Small intestine (tissue), 7 donors: Measurements from ENCODE around the gene ACOX3. TPM values are rescaled to one million over a fixed set of nuclear protein-coding genes. Genes with fewer than 3 reads are reported as not detected.
"Not testable (repeated sequence)": the region's sequence is repeated elsewhere in the genome, so short reads cannot be mapped to it uniquely, and the experiment has no call there.

ENCODE experiments used
- DNase-seq, 2 donors: peaks; one replicate each; pipeline versions ENCODE4 v3.0.0 to v3.0.0-alpha.2; 2013
- FAIRE-seq: peaks from 2 replicates; lab custom pipeline; 2012; peaks lifted over from hg19 to GRCh38; lab: Jason Lieb, UNC
- H3K27ac ChIP-seq, 3 donors: one replicate each; pipeline ENCODE4 v1.5.1; 2013; ENCODE audit warnings: low read length in 2 of 3, mild to moderate bottlenecking in 2 of 3, control low read depth in 1 of 3, inconsistent platforms in 1 of 3, low read depth in 1 of 3, moderate library complexity in 1 of 3
- H3K27me3 ChIP-seq, 3 donors: one replicate each; pipeline ENCODE4 v1.6.1; 2013; ENCODE audit warnings: low read length in 3 of 3, inconsistent platforms in 1 of 3; ENCODE audit not compliant: control insufficient read depth in 3 of 3, insufficient read depth in 3 of 3
- H3K36me3 ChIP-seq, 3 donors: one replicate each; pipeline ENCODE4 v1.6.1; 2013; ENCODE audit warnings: low read length in 3 of 3, inconsistent platforms in 1 of 3, low read depth in 1 of 3, mild to moderate bottlenecking in 1 of 3, moderate library complexity in 1 of 3; ENCODE audit not compliant: control insufficient read depth in 3 of 3, insufficient read depth in 2 of 3
- H3K4me1 ChIP-seq, 3 donors: one replicate each; pipeline ENCODE4 v1.6.1; 2013; ENCODE audit warnings: low read length in 2 of 3, inconsistent platforms in 1 of 3, low read depth in 1 of 3, mild to moderate bottlenecking in 1 of 3, moderate library complexity in 1 of 3; ENCODE audit not compliant: control insufficient read depth in 3 of 3, insufficient read depth in 2 of 3
- H3K4me3 ChIP-seq, 3 donors: one replicate each; pipeline ENCODE4 v1.5.1; 2013; ENCODE audit warnings: low read length in 3 of 3, control low read depth in 1 of 3, inconsistent platforms in 1 of 3, low read depth in 1 of 3, mild to moderate bottlenecking in 1 of 3, moderate library complexity in 1 of 3
- H3K9me3 ChIP-seq, 2 donors: one replicate each; pipeline ENCODE4 v1.6.1; 2013; ENCODE audit warnings: low read depth in 1 of 2, low read length in 1 of 2; ENCODE audit not compliant: control insufficient read depth in 2 of 2, insufficient read depth in 1 of 2
- WGBS, 3 donors: extraction: QIAGEN DNeasy Blood & Tissue Kit; methylation state at CpG; one replicate each; pipeline ENCODE4 v1.1.7; 2013; 5-methylcytosine and 5-hydroxymethylcytosine counted together
- polyA plus RNA-seq, 4 donors: library from polyadenylated mRNA; stranded (reverse) in 3 of 4; unstranded in 1 of 4; fragments of 200-250 nt in 3 of 4; fragments of 120-200 nt in 1 of 4; gene quantifications; one replicate each; pipeline versions ENCODE4 v1.2.1 to v1.2.3, GENCODE V29; 2013
- donor health status: healthy with polysubstance abuse.
- donor health status: control.
- donor health status: control.
- donor health status: Bipolar disorder and iron deficiency.
- donor health status: healthy.

The ACOX3 gene
- polyA plus RNA-seq, 4 donors = 15.2 to 31.1 (median 23.6) TPM

DNA sequence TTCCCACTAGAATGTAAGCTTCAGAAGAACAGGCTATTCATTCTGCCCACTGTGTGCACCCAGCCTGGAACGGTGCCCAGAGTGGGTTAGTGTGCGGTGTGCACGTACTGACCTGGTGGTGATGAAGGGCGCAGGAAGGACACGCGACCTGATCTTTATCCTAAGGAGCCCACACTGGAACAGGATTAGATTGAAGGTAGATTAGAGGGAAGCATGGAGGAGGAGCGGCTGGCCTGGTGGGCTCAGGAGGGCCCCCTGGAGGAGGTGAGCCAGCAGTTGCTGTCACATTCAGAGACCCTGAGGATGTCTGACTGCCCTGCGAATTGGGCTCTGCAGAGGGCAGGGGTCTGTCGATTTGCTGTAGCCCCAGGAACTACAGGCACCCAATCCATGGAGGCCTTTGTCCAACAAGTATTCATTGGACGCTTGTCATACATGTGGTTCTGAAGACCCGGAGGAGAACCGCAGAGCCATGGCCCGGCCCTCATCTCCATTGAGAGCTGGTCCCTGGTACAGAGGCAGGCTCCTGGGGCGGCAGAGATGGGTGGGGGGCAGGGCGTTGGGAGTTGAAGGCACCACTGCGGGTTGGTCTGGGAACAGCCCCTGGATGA, 97.8 kb downstream of the ACOX3 start:
- 84 to 85% (median 85%) methylated on average over 16 of the region's 16 CpGs for WGBS, 3 donors
- FAIRE-seq (no peak), DNase-seq (no peak)
- Histone ChIP-seq H3K27ac (peak overlapping the region in 1 of 3 donors; percentile 40), H3K27me3 (no peaks in the 10 kb centered on the region), H3K4me3 (no peak overlapping the region), H3K4me1 (peaks cover 0 to 6% (median 0%) of the 10 kb centered on the region in 3 donors), H3K9me3 (no peaks in the 10 kb centered on the region), H3K36me3 (no peaks in the 10 kb centered on the region)

DNA sequence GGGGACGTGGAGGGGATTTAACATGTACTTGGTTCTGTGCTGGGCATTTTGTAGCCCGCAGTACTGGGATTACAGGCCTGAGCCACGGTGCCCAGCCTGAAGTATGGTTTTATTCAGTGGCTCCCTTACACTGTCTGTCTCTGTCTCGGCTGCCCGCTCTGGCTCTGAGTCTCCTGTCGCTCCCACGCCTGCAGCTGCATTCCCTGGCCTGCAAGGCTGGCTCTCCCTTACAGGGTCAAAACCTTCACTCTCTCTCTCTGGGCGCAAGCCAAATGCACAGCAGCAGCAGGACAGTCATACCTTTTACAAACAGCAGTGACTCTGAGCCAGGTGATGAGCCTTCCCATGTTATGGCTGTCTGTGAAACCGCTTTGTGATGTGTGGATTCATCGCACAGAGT, 98.8 kb downstream of the ACOX3 start:
- 80 to 96% (median 89%) methylated on average over 10 of the region's 10 CpGs for WGBS, 3 donors
- Histone ChIP-seq H3K4me3 (no peak overlapping the region), H3K9me3 (peaks cover 0 to 1% of the 10 kb centered on the region in 2 donors), H3K36me3 (no peaks in the 10 kb centered on the region), H3K27ac (peak overlapping the region in 1 of 3 donors; percentile 27), H3K27me3 (no peaks in the 10 kb centered on the region), H3K4me1 (peaks cover 0 to 6% (median 0%) of the 10 kb centered on the region in 3 donors)
- DNase-seq = no peak
- no peak for FAIRE-seq

DNA sequence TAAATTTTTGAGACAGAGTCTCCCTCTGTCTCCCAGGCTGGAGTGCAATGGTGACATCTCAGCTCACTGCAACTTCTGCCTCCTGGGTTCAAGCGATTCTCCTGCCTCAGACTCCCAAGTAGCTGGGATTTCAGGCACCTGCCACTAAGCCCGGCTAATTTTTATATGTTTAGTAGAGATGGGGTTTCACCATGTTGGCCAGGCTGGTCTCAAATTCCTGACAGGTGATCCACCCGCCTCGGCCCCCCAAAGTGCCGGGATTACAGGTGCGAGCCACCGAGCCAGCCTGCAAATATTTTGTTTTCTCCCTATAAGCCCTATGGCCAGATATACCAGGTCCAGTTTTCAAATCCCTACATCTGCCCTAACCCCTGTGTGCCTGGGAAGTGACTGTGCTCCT, 99.2 kb downstream of the ACOX3 start:
- H3K9me3 ChIP-seq, H3K4me3 ChIP-seq, H3K36me3 ChIP-seq, FAIRE-seq, H3K4me1 ChIP-seq, H3K27me3 ChIP-seq, DNase-seq: not testable (repeated sequence)
- WGBS, 3 donors = 81 to 88% (median 85%) methylated on average over 7 of the region's 7 CpGs
- peak overlapping the region in 1 of 3 donors; percentile 27 for H3K27ac ChIP-seq

DNA sequence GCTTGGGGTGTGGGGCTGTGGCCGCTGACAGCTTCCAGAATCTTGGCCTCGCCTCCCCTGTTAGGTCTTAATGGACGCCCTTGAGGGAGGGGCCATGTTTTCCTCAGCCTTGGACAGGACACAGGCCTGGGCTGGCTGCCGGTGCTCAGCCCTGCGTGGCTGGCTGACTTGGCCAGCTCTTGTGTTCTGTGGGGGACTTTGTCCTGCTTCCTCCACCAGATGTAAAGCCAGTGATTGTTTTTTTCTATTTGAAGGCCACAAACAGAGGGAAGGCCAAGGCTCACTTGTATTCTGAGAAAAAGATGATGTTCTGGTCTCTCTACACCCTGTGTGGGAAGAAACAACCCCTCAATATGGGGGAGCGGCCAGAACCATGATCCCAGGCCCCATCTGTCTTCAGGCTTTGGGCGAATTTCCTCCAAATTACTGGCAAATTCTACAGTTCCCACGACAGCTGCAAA, 99.7 kb downstream of the ACOX3 start:
- Histone ChIP-seq H3K27ac (peak overlapping the region in 2 of 3 donors; percentile 17 to 25), H3K9me3 (peaks cover 0 to 4% of the 10 kb centered on the region in 2 donors), H3K4me1 (peaks cover 0 to 6% (median 0%) of the 10 kb centered on the region in 3 donors), H3K4me3 (no peak overlapping the region), H3K36me3 (no peaks in the 10 kb centered on the region), H3K27me3 (no peaks in the 10 kb centered on the region)
- 38 to 52% (median 52%) methylated on average over 8 of the region's 8 CpGs for WGBS, 3 donors
- peak; percentile 3 to 19 for DNase-seq
- FAIRE-seq = no peak

DNA sequence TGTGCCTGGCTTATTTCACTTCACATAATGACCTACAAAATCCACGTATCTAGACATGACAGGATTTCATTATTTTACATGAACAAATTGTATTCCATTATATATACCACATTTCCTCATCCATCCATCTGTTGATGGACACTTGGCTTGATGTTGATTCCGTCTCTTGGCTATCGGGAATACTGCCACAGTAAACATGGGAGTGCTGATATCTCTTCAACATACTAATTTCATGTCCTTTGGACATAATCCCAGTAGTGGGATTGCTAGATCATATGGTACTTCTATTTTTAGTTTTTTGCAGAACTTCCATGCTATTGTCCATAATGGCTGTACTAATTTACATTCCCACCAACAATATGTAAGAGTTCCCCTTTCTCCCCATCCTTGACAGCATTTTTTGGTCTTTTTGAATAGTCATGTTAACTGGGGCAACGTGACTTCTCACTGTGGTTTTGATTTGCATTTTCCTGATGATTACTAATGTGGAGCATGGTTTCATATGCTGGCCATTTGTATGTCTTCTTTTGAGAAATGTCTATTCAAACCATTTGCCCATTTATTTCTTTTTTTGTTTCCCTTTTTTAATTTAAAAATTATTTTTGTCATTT, 102.1 kb downstream of the ACOX3 start:
- WGBS, 3 donors = 58 to 66% (median 62%) methylated on average over 4 of the region's 4 CpGs
- Histone ChIP-seq H3K9me3 (peaks cover 0 to 4% of the 10 kb centered on the region in 2 donors), H3K4me3 (no peak overlapping the region), H3K27ac (no peak overlapping the region), H3K4me1 (peaks cover 0 to 2% (median 0%) of the 10 kb centered on the region in 3 donors), H3K27me3 (no peaks in the 10 kb centered on the region), H3K36me3 (no peaks in the 10 kb centered on the region)
- no peak for FAIRE-seq
- no peak for DNase-seq

DNA sequence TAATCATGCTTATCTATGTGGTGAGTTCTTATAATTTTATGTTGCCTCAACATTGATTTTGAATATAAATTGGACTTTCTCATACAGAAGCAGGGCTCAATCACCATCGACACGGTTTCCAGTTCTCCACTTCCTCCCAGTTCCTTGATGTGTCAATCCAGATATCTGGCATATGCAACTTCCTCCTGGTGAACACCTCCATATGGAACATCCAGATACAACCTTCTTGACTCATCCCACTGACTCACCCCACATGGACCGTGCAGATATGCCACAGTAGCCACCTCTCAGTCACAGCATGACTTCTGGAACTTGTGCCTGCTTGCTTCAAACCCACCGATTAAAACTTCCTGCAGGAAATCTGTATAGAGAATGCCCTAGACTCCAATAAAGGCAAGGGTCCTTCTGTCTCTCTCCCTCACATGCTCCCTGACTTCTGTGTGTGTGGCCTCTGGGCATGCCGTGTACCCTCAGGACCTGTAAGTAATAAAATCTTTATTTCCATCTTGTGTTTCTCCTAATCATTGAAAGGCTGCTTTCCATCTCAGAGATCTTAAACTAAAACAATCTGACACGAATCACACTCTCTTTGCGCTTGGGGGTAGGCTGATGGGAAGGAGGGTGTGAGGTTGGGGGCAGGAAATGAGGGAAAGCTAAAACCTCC, 104.0 kb downstream of the ACOX3 start:
- no peak overlapping the region for H3K4me3 ChIP-seq
- no peak for FAIRE-seq
- DNase-seq = no peak
- peaks cover 0 to 2% (median 0%) of the 10 kb centered on the region in 3 donors for H3K27me3 ChIP-seq
- H3K9me3 ChIP-seq = peaks cover 0 to 4% of the 10 kb centered on the region in 2 donors
- no peak overlapping the region for H3K27ac ChIP-seq
- H3K4me1 ChIP-seq = no peaks in the 10 kb centered on the region
- no peaks in the 10 kb centered on the region for H3K36me3 ChIP-seq
- WGBS, 3 donors = 78 to 84% (median 84%) methylated on average over 7 of the region's 7 CpGs

DNA sequence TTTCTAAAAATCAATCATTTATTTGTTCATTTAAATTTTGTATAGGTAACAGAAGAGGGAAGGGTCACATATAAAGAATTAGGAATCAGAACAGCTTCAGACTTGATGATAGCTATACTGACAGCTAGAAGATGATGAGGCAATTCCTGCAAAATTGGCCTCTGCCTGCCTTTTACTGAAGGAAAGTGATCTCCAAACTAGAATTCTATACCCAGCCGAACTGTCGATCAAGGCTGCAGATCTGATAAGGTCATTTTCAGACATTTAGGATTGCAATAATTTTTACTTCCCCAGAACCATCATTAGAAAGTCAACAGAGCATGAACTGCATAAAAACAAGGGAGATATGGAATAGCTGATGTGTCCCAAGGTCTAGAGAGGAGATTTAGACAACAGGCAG, 104.7 kb downstream of the ACOX3 start:
- no peak overlapping the region for H3K27ac ChIP-seq
- H3K9me3 ChIP-seq = peaks cover 0 to 4% of the 10 kb centered on the region in 2 donors
- no peak for FAIRE-seq
- 96 to 100% (median 97%) methylated on average over 2 of the region's 2 CpGs for WGBS, 3 donors
- peaks cover 0 to 2% (median 0%) of the 10 kb centered on the region in 3 donors for H3K27me3 ChIP-seq
- no peak overlapping the region for H3K4me3 ChIP-seq
- DNase-seq = no peak
- no peaks in the 10 kb centered on the region for H3K4me1 ChIP-seq
- no peaks in the 10 kb centered on the region for H3K36me3 ChIP-seq

DNA sequence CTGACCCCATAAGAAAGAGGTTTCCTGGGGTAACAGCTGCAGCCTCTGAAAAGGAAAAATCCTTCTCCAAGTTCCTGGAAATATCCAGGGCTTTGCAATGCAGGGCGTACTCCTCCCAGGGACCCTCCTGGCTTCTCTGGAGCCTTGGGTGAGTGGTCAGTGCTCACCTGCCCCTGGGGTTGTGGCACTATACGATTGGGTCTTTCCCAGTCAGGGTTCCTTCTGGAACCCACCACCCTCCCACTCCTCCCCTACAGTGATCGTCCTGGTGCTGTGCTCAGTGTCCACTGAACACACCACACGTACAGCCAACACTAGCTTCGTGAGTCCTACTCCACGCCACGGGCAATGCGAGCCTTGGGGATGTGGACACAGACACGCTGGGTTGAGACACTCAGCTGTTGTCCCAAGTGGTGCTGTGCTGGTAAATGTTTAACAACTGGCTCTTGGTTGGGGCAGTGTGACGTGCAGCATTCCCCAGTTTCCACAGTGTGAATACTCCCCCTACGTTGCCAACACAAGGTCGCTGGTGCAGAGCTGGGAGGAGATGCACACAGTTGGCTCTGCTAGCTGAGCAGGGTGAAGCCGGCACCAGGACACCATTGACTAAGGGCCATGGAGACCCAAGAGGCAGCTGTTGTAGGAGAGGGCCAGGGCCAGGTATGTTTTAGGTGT, 105.6 kb downstream of the ACOX3 start:
- DNase-seq = no peak
- FAIRE-seq = no peak
- 53 to 75% (median 61%) methylated on average over 13 of the region's 13 CpGs for WGBS, 3 donors
- H3K36me3 ChIP-seq = no peaks in the 10 kb centered on the region
- H3K9me3 ChIP-seq = peaks cover 0 to 4% of the 10 kb centered on the region in 2 donors
- H3K27me3 ChIP-seq = peaks cover 0 to 2% (median 0%) of the 10 kb centered on the region in 3 donors
- no peak overlapping the region for H3K27ac ChIP-seq
- no peak overlapping the region for H3K4me3 ChIP-seq
- no peaks in the 10 kb centered on the region for H3K4me1 ChIP-seq
